GM23338 (cell line): ENCODE measurements around the gene WWOX.

Experiments used
- CTCF ChIP-seq, 2 experiments: fragments of 200-600 bp in 1 of 2; sonication (generic) in 1 of 2; conservative IDR thresholded peaks; 2 replicates each; pipeline versions ENCODE4 v1.5.1 to v1.6.1; 2016 to 2017; ENCODE audit warnings: antibody characterized with exemption in 2 of 2, low read depth in 2 of 2, mild to moderate bottlenecking in 2 of 2, moderate library complexity in 1 of 2
- EZH2 ChIP-seq: fragments of 200-600 bp; sonication (generic); IDR thresholded peaks from one replicate; pipeline ENCODE4 v1.8.0; 2017; ENCODE audit warnings: antibody characterized with exemption, mild to moderate bottlenecking, low read depth; ENCODE audit not compliant: unreplicated experiment
- JUNB ChIP-seq: IDR thresholded peaks from one replicate; pipeline ENCODE4 v1.6.1; 2016; ENCODE audit warnings: antibody characterized with exemption; ENCODE audit not compliant: unreplicated experiment
- REST ChIP-seq: IDR thresholded peaks from one replicate; pipeline ENCODE4 v1.6.1; 2018; ENCODE audit warnings: antibody characterized with exemption; ENCODE audit not compliant: unreplicated experiment
- STAT1 ChIP-seq: IDR thresholded peaks from one replicate; pipeline ENCODE4 v1.6.1; 2016; ENCODE audit warnings: antibody characterized with exemption; ENCODE audit not compliant: unreplicated experiment

DNA sequence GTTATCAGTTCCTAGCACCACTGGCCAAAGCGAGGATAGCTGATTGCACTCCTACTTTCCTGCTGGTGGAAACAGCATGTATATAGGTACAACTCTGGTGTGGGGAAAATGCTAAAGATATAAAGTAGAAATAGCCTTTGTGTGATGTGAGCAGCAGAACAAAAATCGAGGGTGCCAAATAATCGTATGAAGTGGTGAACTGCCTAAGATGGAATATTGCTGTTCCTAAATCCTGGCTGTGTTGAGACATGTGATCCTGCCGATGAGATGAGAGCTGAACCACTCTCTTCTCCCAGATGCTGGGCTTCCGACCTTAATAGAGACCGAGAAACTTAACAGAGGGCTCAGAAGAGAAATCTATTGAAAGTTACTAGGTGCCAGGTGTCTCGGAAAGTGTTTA lies 117.8 kb downstream of the WWOX start:
- no peak for TF ChIP-seq CTCF (conservative IDR thresholded peaks at IDR 0.05; ENCODE audit: low read depth in 2 of 2)
- no peak for TF ChIP-seq STAT1
- no peak for TF ChIP-seq REST
- no peak for TF ChIP-seq JUNB
- no peak for TF ChIP-seq EZH2
